ENCODE data around the gene CCDC158.

GRCh38 chr4:76383001-76383400 lies 37.9 kb downstream of the CCDC158 start:
- TF ChIP-seq CTCF (IDR thresholded peaks at IDR 0.05) (no peak), POLR2A (IDR thresholded peaks at IDR 0.05) (no peak)

Measured in ovary (tissue), 3 donors.